ENCODE results near the gene ACTL8.

Gene ACTL8

GRCh38 chr1:17808816-17809215 is 53.7 kb downstream of the ACTL8 start:
- no peak for DNase-seq

DNA sequence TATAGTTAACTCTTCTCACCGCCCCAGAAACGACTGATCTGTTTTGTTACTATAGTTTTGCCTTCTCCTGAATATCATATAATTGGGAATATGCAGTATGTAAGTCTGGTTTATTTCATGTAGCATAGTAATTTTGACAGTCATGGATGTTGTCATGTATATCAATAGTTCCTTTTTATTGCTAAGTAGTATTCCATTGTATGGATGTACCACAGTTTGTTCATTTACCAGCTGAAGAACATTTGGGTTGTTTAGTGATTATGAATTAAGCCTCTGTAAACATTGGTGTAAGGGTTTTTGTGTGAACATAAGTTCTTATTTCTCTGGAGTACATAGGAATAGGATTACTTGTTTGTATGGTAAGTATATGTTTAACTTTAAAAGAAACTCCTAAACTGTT is 55.5 kb downstream of the ACTL8 start:
- no peak for DNase-seq

GRCh38 chr1:17816511-17816910 is 61.4 kb downstream of the ACTL8 start:
- no peak for DNase-seq

- no peak for DNase-seq
Observed at GRCh38 chr1:17819129-17819802, 64.1 kb downstream of the ACTL8 start.

DNA sequence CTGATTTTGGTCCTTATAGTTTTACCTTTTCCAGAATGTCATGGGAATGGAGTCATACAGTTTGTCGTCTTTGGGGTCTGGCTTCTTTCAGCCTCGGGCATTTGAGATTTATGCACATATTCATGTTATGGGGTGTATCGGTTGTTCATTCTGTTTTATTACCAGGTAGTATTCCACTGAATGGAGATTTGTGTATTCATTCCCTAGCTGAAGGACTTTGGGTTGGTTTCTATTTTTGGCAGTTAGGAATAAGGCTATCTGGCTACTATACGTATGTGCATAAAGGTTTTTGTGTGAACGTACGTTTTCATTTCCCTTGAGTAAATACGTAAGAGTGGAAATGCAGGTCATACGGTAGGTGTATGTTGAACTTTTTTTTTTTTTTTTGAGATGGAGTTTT is 65.1 kb downstream of the ACTL8 start:
- no peak for DNase-seq

- DNase-seq, result no peak
Observed at GRCh38 chr1:17822741-17823426, 67.8 kb downstream of the ACTL8 start.

DNA sequence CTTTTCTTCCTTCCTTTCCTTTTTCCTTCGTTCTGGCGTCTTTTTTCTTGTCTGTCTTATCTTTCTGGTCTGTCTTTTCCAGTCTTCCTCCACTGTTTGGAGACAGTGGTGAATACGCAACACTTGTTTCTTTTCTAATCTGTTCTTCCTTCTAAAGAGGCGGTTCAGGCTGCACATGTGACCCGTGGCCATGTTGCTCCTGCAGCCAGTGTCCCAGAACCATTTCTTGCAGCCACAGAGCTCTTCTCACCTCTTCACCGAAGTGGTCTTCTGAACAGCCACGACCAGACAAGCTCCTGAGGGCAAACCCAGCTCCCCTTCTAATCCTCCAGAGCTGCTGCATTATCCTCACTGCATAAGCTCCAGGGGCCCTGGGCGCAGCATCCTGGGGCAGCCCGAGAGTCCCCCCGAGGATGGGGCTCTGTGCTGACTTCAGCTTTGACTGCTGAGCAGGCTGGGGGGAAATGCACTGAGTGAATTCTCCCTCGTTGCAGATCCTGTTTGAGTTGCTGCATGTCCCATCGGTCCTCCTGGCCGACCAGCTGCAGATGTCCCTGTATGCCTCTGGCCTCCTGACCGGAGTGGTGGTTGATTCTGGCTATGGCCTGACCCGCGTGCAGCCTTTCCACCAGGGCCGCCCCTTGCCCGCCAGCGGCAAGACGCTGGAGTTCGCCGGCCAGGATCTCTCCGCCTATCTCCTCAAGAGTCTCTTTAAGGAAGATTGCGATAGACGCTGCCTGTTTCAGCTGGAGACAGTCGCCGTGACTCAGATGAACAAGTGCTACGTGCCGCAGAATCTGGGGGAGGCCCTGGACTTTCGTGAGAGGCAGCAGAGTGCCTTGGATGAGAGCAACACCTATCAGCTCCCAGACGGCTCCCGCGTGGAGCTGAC is 70.4 kb downstream of the ACTL8 start:
- no peak for DNase-seq

DNA sequence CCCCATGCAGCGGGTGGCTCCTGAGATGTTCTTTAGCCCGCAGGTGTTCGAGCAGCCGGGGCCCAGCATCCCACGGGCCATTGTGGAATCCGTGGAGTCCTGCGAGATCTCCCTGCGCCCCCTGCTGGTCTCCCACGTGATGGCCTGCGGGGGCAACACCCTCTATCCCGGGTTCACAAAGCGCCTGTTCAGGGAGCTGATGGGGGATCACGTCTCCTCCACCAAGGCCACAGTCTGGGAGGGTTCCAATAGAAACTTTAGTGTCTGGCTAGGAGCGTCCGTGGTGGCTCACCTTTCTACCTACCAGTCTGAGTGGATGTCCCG is 71.0 kb downstream of the ACTL8 start:
- no peak for DNase-seq

DNA sequence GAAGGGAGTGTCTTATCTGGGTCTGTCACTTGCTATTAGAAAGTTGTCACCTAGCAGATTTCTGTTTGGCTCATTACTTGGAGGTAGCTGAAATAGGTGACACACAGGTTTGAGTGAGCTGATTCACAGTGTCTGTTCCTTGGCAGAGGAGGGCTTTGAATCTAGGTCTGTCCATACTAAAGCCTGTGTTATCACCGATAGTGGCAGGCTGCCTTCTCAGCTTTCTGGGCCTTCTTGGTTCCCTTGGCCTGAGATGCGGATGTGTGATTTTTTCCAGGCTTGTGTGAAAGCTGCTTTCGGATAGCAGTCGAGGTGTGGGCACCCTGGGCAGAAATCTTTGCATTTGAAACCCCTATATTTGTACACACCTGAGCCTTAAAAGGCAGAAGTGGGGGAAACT is 73.9 kb downstream of the ACTL8 start:
- DNase-seq, result no peak

- no peak for DNase-seq
Observed at GRCh38 chr1:17829579-17829978, 74.4 kb downstream of the ACTL8 start.

DNA sequence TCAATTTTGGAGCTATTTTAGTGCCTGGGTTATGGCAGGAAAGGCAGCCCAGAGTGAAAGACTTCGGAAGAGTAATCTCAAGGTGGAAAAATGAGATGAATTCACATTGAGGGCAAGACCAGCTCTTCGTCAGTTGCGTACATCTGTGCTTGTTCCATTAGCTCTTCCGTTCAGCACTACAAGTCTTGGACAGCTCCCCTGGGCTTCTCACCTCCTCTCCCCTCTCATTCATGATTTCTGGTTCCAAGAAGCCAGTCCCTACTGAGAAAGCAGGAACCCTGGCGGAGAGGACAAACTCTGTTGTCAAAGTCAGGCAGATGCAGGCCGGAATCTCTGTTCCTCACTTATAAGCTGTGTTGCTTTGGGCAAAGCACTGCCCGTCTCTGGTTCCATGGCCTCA is 76.5 kb downstream of the ACTL8 start:
- DNase-seq, result peak; percentile 59

DNA sequence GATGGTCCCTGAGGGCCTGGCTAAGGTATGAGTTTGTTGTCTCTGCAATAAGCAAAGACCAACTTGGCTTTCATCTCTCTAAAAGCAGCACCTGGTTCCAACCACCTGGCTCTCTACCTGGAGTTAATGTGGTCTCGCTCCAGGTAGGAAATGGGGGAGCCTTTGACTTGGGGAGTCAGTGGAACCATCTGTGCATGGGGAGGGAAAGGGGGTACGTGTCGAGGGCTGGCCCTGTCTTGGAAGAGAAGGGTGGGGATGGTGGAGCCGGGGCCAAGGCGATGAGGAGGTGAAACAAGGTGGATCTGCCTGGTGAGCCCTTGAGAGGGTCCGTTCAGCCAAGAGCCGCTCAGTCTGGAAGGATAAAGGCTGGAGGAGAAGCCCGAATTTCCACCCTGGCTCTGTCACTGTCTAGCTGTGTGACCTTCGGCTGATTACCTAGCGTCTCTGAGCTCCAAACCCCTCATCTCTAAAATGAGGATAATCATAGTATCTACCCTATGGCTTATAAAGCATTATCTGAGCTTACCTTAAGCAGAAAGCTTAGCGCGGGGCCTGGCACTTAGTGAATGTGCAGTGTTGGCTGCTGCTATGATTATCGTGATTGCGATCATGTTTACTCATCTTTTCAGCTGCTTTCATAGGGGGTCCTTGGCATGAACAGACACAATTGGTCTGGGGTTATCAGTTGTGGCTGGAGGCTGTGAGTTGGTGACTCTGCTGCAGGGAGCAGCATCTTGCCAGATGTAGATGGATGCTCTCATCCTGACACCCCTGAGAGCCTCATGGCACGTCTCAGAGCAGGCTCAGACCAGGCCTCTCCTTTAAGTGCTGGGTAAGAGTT is 78.7 kb downstream of the ACTL8 start:
- DNase-seq, result no peak

DNA sequence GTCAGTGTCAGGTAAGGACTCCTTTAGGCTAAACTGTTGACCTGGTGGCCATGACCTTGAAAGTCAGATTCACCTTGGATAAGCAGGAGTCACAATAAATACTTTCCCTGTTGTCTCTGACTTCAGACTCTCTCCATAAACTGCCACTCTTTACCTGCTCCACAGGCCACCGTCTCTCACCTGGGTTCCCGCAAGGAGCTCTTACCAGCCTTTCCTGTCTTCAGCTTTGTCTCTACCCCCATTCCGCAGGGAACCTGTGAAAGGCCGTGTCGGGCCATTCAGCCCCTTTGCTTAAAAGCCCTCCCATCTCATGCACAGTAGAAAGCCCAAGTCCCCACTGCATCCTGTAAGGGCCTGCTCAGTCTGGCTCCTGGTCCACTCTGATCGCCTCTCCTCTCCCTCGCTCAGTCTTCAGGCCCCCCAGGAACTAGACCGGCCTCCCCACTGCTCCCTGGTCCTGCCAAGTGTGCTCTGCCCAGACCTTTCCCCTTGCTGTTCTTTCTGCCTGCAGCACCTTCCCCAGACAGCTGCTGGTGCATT is 79.5 kb downstream of the ACTL8 start:
- DNase-seq, result no peak

- DNase-seq, result no peak
Observed at GRCh38 chr1:17837233-17838030, 82.3 kb downstream of the ACTL8 start.

- DNase-seq, result no peak
Observed at GRCh38 chr1:17839641-17840196, 84.6 kb downstream of the ACTL8 start.

GRCh38 chr1:17841944-17842343 is 86.8 kb downstream of the ACTL8 start:
- DNase-seq, result no peak

- no peak for DNase-seq
Observed at GRCh38 chr1:17842686-17843085, 87.6 kb downstream of the ACTL8 start.

- no peak for DNase-seq
Observed at GRCh38 chr1:17844185-17844826, 89.2 kb downstream of the ACTL8 start.

GRCh38 chr1:17845583-17845982 is 90.5 kb downstream of the ACTL8 start:
- no peak for DNase-seq

DNA sequence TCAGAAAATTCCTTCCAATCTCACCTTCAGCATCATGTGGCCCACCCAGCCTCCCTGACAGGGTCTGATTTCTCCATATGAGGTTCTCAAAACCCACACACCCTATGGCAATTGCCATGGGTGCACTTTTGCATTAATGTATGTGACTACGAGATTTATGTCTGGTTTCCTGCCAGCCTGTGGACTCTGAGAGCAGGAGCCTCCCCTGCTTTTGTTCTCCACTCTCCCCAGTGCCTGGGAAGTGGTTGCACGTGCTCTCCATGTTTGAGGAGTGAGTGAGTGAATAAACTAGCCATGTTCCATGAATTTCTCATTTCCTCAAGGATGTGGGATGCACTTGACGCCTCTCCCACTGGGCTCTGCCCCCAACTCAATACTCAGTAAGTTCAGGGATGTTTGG is 91.2 kb downstream of the ACTL8 start:
- DNase-seq, result no peak

GRCh38 chr1:17847111-17847510 is 92.0 kb downstream of the ACTL8 start:
- DNase-seq, result no peak
